Kidney (tissue), 14 donors: ENCODE data around the gene PSMD2. TPM values are rescaled to one million over a fixed set of nuclear protein-coding genes. Genes with fewer than 3 reads are reported as not detected.

Experiments used
- DNase-seq, 5 donors: peaks; one replicate each; pipeline ENCODE4 v3.0.0-alpha.2; 2013 to 2020
- FAIRE-seq: peaks from 2 replicates; lab custom pipeline; 2012; peaks lifted over from hg19 to GRCh38; lab: Jason Lieb, UNC
- H3K27ac ChIP-seq, 2 donors: one replicate each; pipeline ENCODE4 v1.7.0; 2013; ENCODE audit warnings: low read depth in 2 of 2, low read length in 2 of 2, inconsistent platforms in 1 of 2
- H3K27me3 ChIP-seq: one replicate; pipeline ENCODE4 v1.7.1; 2013; ENCODE audit warnings: low read length, inconsistent platforms; ENCODE audit not compliant: control insufficient read depth, insufficient read depth
- H3K36me3 ChIP-seq, 3 donors: one replicate each; pipeline versions ENCODE4 v1.7.0 to v1.7.1; 2013; ENCODE audit warnings: low read length in 3 of 3, control low read depth in 1 of 3, inconsistent platforms in 1 of 3; ENCODE audit not compliant: insufficient read depth in 3 of 3, control insufficient read depth in 2 of 3
- H3K4me1 ChIP-seq, 3 donors: one replicate each; pipeline versions ENCODE4 v1.7.0 to v1.7.1; 2013; ENCODE audit warnings: low read length in 3 of 3, inconsistent platforms in 1 of 3, low read depth in 1 of 3; ENCODE audit not compliant: control insufficient read depth in 2 of 3, insufficient read depth in 2 of 3
- H3K4me3 ChIP-seq, 3 donors: one replicate each; pipeline versions ENCODE4 v1.7.0 to v1.8.1; 2013; ENCODE audit warnings: low read length in 3 of 3, control low read depth in 1 of 3, inconsistent platforms in 1 of 3
- H3K9ac ChIP-seq, 3 donors: one replicate each; pipeline versions ENCODE4 v1.7.0 to v1.7.1; 2013; ENCODE audit warnings: low read length in 3 of 3, control low read depth in 1 of 3, inconsistent platforms in 1 of 3
- H3K9me3 ChIP-seq, 3 donors: one replicate each; pipeline versions ENCODE4 v1.7.0 to v1.7.1; 2013; ENCODE audit warnings: low read length in 3 of 3, control low read depth in 1 of 3, inconsistent platforms in 1 of 3; ENCODE audit not compliant: control insufficient read depth in 2 of 3, insufficient read depth in 1 of 3
- intact Hi-C: fragments of 100-400 bp; cut with DNase I; formaldehyde crosslinking; loops from one replicate; pipeline ENCODE4 v1.11.1; 2022
- polyA plus RNA-seq: library from polyadenylated mRNA; stranded (reverse); fragments of 350-450 nt; fragmentation: Illumina TruSeq; extraction: RNeasy Lipid Tissue Mini Kit (QIAGEN cat#74804); gene quantifications from one replicate; pipeline ENCODE4 v1.2.3, GENCODE V29; 2014; ENCODE audit warnings: low read depth, low replicate concordance; ENCODE audit not compliant: insufficient read depth
- total RNA-seq: library from RNA; stranded (reverse); fragmentation: NEBNext Ultra II Directional; extraction: Animal tissue kit (Norgen Biotek cat#: 25700); gene quantifications from one replicate; pipeline ENCODE4 v1.2.1, GENCODE V29; 2021
- TF ChIP-seq, protein P1 (sequence below): IDR thresholded peaks from 3 replicates; pipeline ENCODE4 v1.5.1; 2012; ENCODE audit warnings: mild to moderate bottlenecking, moderate library complexity, borderline replicate concordance; ENCODE audit not compliant: insufficient read depth; ENCODE audit errors: extremely low read depth
- donor health status: control.
- donor health status: control.
- donor health status: control.
- donor health status: control.
- donor health status: control.
- donor health status: DM: yes; HTN: yes; CAD: no.
- donor health status: Normal renal cell carcinoma (clear cell type).

PSMD2 gene
- total and polyA plus RNA-seq, 2 donors from 2014 or later, result 104 to 149 TPM

DNA sequence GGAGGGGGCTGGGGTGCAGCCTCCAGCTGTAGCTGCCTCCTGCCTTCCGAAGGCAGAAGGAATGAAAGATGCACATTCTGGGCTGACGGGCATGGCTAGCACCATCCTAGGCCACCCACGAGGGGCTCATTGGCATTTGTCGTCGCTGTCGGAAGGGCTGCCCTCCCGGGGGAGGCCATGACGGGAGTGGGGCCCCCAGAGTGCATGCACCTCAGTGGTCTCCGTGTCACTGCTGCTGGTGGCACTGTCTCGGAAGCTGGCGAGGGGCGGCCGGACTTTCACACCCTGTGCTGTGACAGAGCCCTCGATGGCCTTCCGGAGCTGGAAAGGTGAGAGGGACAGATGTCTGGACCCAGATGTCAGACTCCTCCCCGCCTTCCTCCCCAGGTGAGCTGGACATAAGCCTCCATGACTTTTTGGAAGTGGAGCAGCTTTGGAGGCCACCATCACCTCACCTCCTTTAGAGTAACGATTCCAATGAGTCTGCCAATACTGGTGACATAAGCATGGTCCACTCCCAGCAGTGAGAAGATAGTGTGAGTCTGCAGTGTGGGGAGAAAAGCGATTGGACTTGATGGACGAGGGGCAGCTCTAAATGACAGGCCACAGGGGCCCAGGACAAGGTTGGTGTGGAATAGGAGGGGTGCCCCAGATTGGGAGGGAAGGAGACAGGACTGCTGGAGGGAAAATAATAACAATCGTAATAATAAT is 47.6 kb downstream of the PSMD2 start:
- TF ChIP-seq, protein P1, sequence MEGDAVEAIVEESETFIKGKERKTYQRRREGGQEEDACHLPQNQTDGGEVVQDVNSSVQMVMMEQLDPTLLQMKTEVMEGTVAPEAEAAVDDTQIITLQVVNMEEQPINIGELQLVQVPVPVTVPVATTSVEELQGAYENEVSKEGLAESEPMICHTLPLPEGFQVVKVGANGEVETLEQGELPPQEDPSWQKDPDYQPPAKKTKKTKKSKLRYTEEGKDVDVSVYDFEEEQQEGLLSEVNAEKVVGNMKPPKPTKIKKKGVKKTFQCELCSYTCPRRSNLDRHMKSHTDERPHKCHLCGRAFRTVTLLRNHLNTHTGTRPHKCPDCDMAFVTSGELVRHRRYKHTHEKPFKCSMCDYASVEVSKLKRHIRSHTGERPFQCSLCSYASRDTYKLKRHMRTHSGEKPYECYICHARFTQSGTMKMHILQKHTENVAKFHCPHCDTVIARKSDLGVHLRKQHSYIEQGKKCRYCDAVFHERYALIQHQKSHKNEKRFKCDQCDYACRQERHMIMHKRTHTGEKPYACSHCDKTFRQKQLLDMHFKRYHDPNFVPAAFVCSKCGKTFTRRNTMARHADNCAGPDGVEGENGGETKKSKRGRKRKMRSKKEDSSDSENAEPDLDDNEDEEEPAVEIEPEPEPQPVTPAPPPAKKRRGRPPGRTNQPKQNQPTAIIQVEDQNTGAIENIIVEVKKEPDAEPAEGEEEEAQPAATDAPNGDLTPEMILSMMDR, result no peak
- H3K9ac ChIP-seq, result no peak overlapping the region
- FAIRE-seq (no peak), DNase-seq (peak in 1 of 5 donors; percentile 72)
- peaks cover 2 to 6% (median 6%) of the 10 kb centered on the region in 3 donors for H3K36me3 ChIP-seq
- no peaks in the 10 kb centered on the region for H3K9me3 ChIP-seq
- intact Hi-C loops, result no loop called here
- no peak overlapping the region for H3K4me3 ChIP-seq
- H3K4me1 ChIP-seq, result peaks cover 0 to 8% (median 4%) of the 10 kb centered on the region in 3 donors
- H3K27me3 ChIP-seq, result no peaks in the 10 kb centered on the region
- no peak overlapping the region for H3K27ac ChIP-seq

DNA sequence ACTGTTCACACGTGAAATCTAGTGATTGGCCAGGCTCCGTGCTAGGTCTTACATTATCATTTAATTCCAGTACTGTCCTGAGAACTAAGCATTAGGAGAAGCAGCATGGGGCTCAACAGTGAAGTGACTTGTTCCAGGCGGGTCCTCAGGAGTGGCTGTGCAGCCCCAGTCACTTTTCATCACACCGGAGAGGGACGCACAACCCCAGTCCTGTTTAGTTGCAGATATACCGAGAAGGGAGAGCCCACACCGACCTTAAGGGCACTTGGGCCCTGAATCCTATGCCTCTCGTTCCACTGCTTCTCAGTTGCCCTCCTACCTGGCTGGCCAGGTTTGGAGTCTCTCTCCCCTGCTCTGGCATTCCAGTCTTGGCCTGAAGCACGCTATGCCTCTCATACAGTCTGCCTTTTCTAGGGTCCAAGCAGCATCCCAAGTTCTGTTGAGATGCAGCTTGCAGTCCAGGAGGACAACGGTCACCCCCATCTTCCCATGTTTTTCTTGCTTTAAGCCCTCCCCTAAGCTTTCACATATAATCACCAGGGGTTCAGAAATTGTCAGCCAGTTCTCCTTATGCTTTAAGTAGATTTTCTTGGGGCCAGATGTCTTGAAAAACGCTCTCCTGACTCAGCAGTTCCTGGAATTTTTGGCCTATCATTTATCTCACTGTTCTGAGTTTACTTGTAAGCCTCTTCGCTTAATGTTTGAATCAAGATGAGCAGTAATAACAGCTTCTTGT is 48.4 kb downstream of the PSMD2 start:
- H3K4me3 ChIP-seq, result no peak overlapping the region
- no peak overlapping the region for H3K9ac ChIP-seq
- no peak for DNase-seq
- FAIRE-seq, result no peak
- peaks cover 1 to 5% (median 4%) of the 10 kb centered on the region in 3 donors for H3K36me3 ChIP-seq
- H3K27me3 ChIP-seq, result no peaks in the 10 kb centered on the region
- H3K4me1 ChIP-seq, result peaks cover 0 to 8% (median 4%) of the 10 kb centered on the region in 3 donors
- no peaks in the 10 kb centered on the region for H3K9me3 ChIP-seq
- intact Hi-C loops, result no loop called here
- no peak overlapping the region for H3K27ac ChIP-seq
- TF ChIP-seq, protein P1, result no peak

DNA sequence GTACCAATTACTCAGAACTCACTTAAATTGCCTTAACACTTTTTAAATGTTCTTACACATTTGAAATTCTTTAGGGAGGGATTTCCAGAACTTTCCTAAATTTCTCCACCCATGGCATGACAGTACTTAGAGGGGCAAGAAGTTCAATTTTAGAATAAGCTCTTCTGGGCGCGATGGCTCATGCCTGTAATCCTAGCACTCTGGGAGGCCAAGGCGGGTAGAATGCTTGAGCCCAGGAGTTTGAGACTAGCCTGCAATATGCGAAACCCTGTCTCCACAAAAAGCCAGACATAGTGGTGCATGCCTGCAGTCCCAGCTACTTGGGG is 49.0 kb downstream of the PSMD2 start:
- no peak for FAIRE-seq
- Histone ChIP-seq H3K9ac (no peak overlapping the region), H3K4me3 (no peak overlapping the region), H3K27me3 (no peaks in the 10 kb centered on the region), H3K9me3 (no peaks in the 10 kb centered on the region), H3K36me3 (no peaks in the 10 kb centered on the region), H3K4me1 (peaks cover 0 to 8% (median 4%) of the 10 kb centered on the region in 3 donors), H3K27ac (no peak overlapping the region)
- intact Hi-C loops, result no loop called here
- TF ChIP-seq, protein P1, result no peak
- DNase-seq, result no peak
